HG03159 (cell line): ENCODE measurements around the gene IL12A.

ENCODE experiments used
- ATAC-seq: cut with Tn5 transposase; IDR thresholded peaks from one replicate; pipeline ENCODE4 v1.9.1; 2021; ENCODE audit warnings: mild to moderate bottlenecking, moderate library complexity; ENCODE audit not compliant: unreplicated experiment

The IL12A gene

GRCh38 chr3:160023476-160023875 lies 34.8 kb downstream of the IL12A start:
- ATAC-seq: no peak

- ATAC-seq: peak; percentile 89
Measured at GRCh38 chr3:160027541-160028195, 39.0 kb downstream of the IL12A start.

- ATAC-seq: no peak
Measured at GRCh38 chr3:160035757-160036156, 47.1 kb downstream of the IL12A start.

DNA sequence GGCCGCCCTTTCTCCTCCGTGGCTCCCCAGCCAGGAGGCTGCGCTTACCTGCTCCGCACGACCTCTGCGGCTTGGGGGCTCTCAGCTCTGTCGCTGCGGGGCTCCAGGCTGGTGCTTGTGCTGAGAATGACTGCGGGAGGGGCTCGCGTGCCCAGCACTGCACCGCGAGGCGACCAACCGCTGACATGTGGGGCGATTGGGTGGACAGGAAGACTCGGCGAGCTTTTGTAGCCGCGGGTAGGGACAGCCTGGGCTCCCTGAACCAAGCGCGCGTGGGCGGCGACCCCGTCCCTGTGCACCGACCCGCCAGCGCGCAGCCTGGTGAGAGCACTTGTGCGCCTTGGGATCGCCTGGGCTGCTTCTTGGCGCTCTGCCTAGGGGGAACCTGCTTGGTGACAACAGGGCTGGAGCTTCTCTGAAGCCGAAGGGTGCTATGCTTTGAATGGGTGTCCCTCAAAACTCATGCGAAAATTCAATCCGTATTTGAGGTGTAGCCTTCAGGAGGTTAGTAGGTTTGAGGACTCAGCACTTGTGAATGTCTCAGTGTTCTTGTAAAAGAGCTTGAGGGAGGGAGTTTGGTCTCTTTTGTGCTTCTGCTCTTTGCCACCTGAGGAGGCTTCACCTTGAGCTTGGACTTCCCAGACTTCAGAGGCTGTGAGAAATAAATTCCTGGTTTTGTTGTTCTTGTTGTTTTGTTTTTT lies 50.4 kb downstream of the IL12A start:
- peak; percentile 50 for ATAC-seq

GRCh38 chr3:160040181-160040580 lies 51.5 kb downstream of the IL12A start:
- ATAC-seq: no peak

- ATAC-seq: no peak
Measured at GRCh38 chr3:160041465-160041864, 52.8 kb downstream of the IL12A start.

DNA sequence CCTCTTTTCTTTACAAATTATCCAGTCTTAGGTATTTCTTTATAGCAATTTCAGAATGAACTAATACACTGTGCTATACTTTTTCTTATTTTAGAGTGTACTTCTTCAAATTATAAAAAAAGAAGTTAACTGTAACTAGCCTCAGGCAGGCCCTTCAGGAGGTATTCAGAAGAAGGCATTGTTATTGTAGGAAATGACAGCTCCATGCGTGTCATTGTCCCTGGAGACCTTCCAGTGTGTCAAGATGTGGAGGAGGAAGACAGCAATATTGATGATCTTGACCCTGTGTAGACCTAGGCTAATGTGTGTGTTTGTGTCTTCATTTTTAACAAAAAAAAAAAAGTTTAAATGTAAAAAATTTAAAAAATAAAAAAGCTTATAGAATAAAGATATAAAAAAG lies 55.5 kb downstream of the IL12A start:
- no peak for ATAC-seq
